ACHN (cell line): ENCODE results near the gene HSD17B10.
"Not testable (repeated sequence)": the region's sequence is repeated elsewhere in the genome, so short reads cannot be mapped to it uniquely, and the experiment has no call there.

Experiments
- DNase-seq: peaks from one replicate; pipeline ENCODE4 v3.0.0-alpha.2; 2015
- in situ Hi-C: cut with HindIII; loops from 2 replicates; pipeline ENCODE4 v1.10.0; 2017; ENCODE audit warnings: low sequenced_read_pairs, low pct_ligation_motif_present, low pct_unique_long_range_greater_than_20kb

The HSD17B10 gene

DNA sequence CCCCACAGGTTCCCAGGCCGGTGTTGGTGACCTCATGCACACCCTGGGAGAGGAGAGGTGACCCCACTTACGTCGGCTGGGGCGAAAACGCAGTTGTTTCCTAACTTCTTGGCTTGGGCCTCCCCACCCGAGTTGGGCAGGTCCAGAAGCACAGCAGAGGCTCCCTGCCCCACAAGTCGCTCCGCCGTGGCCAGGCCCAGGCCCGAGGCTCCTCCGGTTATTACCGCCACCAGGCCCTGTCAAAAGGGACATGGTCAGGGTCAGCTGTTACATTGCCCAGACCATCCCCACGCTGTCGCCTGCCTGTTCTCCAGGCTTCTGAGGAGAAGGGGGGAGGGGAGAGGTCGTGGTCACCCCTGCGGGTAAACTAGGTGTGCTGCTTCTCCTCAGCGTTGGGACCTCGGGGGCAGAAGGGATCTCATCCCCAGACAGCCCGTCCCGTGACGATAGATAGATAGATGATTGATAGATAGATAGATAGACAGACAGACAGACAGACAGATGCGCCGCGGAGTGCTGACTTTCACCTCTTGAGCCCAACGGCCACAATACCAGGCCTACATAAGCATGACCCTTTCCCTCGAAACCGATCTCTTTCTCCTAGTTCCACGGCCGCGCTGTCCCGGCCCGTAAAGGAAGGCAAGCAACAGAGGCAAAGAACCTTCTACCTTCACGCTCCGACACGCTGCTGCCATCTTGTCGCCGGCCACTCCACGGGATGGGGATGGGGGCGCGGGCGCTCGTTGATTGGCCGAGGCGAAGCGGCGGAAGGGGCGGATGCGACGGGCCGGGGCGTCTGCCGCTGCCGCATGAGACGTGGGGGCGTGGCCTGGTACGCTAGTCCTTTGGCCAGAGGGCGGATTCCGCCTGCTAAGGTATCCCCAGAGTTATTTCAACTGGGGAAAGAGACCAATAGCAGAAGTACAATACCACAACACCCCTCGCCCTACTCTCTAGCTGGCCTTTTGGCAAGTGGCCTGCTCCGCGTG, at the start of gene HSD17B10:
Gene HSD17B10, minus strand, starts transcription at position 720 of the 989 bp plus-strand sequence. Its CDS starts 25 bp downstream, at position 695.
- DNase-seq = peak; percentile 71
- in situ Hi-C loops = no loop called here

GRCh38 chrX:53483416-53483815, 49.2 kb upstream of the HSD17B10 start:
- in situ Hi-C loops = no loop called here
- DNase-seq = no peak

GRCh38 chrX:53481816-53482465, 47.8 kb upstream of the HSD17B10 start:
- DNase-seq = peak; percentile 50
- in situ Hi-C loops = no loop called here

- DNase-seq = peak; percentile 3
- in situ Hi-C loops = no loop called here
Observed at GRCh38 chrX:53481093-53481492, 46.9 kb upstream of the HSD17B10 start.

DNA sequence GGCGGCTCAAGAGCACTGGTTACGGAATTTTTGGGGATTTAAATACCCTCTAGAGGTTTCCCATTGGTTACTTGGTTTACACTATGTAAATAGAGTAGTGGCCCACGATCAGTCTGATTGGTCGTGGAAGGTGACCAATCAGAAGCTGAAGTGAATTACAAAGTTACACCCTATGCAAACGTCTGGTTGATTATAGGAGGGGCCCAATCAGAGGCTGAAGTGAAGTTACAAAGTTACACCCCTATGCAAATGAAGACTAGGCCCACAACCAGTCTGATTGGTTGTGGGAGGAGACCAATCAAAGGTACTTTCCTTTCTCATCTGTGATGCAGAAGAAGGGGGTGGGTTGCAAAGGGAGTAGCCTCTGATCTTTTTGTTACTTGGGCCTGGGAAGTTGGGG, 45.1 kb upstream of the HSD17B10 start:
- peak; percentile 54 for DNase-seq

DNA sequence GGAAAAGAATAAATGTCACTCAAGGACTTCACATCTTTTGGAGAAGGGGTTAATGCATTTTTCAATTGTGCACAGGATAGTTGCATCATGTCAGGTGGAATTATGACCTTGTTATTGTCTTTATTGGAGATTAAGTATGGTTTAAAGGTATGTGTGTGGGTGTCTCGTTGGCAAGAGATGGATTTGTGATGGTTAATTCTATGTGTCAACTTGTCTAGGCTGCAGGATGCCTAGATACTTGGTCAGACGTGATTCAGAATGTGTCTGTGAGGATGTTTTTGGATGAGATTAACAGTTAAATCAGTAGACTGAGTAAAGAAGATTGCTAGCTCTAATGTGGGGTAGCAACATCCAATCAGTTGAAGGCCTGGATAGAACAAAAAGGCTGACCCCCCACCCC, 42.2 kb upstream of the HSD17B10 start:
- in situ Hi-C loops = no loop called here
- no peak for DNase-seq

More for the DNA sequence above, 45.1 kb upstream of the HSD17B10 start:
- in situ Hi-C loops = no loop called here

GRCh38 chrX:53474707-53475106, 40.5 kb upstream of the HSD17B10 start:
- no peak for DNase-seq
- in situ Hi-C loops = no loop called here

DNA sequence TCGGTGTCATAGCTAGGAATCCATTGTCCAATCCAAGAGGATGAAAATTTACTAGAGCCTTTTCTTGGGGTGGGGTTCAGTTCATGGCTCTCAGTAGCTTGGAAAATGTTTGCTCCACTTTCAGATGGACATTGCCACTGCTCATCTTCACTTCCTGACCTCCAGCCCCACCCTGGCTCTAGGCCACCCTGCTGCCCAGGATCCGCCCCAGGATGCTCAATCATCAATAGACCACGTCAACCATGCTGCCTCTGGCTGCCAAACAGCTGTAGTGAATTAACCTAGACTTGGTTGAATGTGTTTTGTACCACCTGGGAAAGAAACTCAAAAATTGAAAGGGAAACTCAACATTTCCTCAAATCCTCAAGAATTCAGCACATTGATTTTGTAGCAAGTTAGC, 37.2 kb upstream of the HSD17B10 start:
- in situ Hi-C loops = no loop called here

DNA sequence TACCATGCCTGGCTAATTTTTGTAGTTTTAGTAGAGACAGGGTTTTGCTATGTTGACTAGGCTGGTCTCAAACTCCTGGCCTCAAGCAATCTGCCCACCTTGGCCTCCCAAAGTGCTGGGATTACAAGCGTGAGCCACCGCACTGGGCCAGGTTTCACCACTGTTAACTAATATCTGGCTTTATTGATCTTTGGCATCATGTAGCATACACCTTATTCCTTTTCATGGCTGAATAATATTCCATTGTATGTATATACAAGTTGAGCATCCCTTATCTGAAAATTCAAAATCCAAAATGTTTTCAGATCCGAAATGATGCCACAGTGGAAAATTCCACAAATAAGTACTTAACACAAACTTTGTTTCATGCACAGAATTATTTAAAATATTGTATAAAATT, 34.5 kb upstream of the HSD17B10 start:
- in situ Hi-C loops, DNase-seq: not testable (repeated sequence)

More for the DNA sequence above, 37.2 kb upstream of the HSD17B10 start:
- no peak for DNase-seq

DNA sequence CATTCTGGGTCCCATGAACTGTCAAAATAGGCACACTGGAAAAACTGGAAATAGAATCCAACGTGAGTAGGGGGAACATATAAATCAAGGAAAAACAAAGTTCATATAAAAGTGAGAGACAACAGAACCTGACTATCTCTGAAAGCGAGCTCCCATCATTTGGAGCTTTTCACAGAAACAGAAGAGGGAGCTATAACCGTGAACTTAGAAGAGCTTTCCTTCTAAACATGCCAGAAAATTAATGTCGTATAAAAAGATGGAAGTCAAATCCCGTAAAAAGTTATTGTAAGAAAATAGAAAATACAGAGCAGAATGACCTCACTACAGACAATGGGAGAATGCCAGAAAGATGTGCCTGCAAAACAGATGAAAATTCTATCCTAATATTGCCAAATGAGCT, 23.9 kb upstream of the HSD17B10 start:
- DNase-seq = no peak
- in situ Hi-C loops = no loop called here

DNA sequence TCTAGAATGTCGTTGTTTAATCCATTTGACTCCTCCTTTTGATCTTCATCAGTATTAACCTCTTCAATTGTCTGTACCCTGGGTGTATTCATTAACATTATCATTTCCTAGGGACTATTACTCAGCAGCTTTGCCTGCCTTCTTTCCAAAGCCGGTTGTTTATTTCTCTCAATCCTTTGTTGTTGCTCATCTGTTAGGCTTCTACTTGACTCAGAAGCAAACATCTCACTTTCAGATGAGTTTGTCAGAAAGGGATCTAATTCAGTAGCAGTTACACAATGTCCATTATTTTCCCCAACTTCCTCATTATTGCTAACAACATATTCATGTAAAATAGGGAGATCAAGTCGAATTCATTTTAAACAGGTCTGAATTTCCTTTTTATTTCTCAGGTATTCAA, 22.1 kb upstream of the HSD17B10 start:
- no peak for DNase-seq

GRCh38 chrX:53452812-53453211, 18.6 kb upstream of the HSD17B10 start:
- no peak for DNase-seq
- in situ Hi-C loops = no loop called here

More for the DNA sequence above, 22.1 kb upstream of the HSD17B10 start:
- in situ Hi-C loops = no loop called here

GRCh38 chrX:53449632-53450031, 15.5 kb upstream of the HSD17B10 start:
- DNase-seq = no peak
- in situ Hi-C loops = no loop called here

DNA sequence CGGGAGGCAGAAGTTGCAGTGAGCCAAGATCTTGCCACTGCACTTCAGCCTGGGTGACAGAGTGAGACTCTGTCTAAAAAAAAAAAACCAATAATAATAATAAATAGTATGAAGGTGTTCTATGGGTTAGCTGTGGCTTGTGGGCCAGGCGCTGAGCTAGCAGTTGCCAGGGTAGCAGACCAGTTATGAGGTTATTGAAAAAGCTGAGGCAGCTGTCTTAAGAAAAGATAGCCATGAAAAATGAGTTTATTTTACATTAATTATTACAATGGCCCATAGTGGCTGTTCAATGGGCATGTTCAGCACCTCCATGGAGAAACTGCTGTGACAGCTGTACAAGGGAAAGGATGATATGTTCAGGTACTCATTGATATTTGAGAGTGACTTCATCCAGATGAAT, 13.3 kb upstream of the HSD17B10 start:
- in situ Hi-C loops = no loop called here

DNA sequence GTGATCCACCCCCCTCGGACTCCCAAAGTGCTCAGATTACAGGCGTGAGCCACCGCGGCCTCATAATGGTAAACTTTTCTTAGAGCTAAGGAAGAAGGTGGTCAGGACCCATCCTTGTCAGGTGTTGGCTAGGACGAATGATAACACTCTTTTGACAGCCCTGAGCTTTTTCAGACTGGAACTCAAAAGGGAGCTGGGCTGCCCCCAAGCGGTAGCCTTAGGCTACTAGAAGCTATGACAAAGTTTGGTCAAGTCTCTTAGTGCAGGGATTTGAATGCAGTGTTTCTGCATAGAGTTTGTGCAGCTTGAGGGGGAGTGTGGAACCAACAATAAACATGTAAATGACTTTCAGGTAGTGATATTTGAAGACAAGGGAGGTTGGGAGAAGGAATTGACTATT, 11.8 kb upstream of the HSD17B10 start:
- in situ Hi-C loops = no loop called here
- DNase-seq = peak; percentile 25

More for the DNA sequence above, 13.3 kb upstream of the HSD17B10 start:
- no peak for DNase-seq

DNA sequence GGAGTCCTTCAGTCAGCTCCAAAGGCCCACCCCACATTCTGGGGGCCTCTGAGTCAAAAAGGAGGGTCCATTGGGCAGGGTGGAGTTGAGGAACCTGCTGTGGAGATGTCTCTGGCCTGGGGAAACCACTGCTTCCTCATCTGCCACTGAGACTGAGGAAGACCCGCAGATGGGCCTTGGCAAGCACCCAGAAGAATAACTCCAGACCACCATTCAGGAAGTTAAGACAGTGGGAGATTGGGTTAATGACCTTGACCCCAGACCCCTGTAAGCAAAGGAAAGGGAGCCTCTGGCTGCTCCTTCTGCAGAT, 8.1 kb upstream of the HSD17B10 start:
- no peak for DNase-seq
- in situ Hi-C loops = no loop called here

DNA sequence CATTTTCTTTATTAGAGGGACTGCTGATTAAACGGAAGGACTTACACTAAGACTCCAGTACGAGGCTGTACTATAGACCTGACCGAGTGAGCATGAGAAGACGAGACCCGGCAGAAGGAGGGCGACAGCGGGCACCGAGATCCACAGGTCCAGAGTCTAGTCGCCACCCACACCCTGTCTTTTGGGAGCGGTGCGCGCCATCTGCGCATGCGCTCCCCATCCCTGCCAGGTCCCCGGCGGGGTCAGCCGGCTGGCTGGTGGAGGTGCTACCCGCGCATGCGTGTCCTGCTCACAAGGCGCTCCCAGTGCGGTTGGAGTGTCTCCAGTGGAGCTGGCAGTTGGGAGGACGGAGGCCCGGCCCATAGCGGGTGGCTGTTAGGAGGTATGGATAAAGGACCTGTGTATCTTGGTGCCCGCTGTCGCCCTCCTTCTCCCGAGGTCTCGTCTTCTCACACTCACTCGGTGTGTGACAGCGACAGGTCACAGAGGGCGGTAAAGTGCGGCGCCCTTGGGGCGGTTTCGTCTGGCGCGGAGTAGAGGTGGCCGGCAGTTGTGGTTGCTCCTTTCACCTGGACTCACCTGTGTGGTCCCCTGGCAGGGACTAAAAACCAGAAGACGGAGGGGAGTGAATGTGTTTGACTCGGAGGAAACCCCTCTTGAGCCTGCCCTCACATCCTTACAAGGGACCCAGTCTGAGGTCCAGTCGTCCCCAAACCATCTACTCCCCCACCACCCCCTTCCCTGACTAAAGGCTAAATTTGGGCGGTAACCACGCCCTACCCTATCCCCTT, 7.6 kb upstream of the HSD17B10 start:
- in situ Hi-C loops = no loop called here

DNA sequence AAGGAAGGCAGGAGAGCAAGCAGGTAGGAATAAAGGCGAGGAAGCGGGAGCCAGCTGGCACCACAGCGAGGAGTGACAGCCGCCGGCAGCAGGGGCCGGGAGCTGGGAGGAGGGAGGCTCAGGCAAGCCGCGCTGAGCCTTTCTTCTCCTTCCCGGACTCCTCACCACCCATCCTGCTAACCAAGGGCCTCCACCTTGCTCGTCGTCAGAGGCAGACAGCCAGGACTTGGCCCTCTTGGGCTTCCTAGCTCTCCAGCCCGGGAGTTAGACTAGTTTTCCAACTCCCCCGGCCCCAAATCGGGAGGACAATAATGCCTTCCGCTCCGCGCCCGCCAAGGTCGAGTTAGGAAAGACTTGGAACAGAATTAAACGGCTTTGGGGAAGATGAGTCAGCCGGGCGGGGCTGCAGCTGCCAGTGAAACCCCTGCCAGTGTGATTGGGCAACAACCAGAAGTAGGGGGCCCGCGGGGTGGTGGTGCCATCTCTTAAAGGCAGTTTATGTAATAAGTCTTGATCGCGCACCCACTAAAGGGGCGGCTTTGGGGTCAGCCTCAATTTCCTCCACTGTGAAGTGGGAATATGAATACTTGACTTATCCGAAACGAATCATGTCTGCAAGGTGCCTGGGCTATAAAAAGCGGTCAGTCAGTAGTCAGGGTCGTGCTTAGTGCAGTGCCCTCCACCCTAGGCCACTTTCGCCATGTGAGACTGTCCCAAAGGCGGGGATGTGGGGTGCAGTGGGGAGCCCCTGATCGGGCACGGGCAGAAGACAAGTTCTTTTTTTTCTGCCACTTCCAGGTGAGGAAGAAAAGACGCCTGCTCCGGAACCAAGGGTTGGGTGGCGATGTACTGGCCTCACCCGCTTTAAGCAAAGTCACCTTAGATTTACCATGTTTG, 6.7 kb upstream of the HSD17B10 start:
- in situ Hi-C loops = no loop called here
- DNase-seq = no peak

More for the DNA sequence above, 7.6 kb upstream of the HSD17B10 start:
- DNase-seq = peak; percentile 65
